Upper lobe of right lung (tissue), 1 donor: ENCODE data around the gene SHANK2. TPM values are rescaled to one million over a fixed set of nuclear protein-coding genes. Genes with fewer than 3 reads are reported as not detected.

Experiments
- ATAC-seq: fragments of 200-7000 bp; cut with Tn5 transposase; one replicate; pipeline ENCODE4 v1.9.1; 2020; ENCODE audit warnings: mild to moderate bottlenecking, moderate library complexity
- DNase-seq: peaks from one replicate; pipeline ENCODE4 v3.0.0-alpha.2; 2020
- H3K27ac ChIP-seq: fragments of 200-600 bp; one replicate; pipeline ENCODE4 v1.8.0; 2022
- H3K27me3 ChIP-seq: fragments of 200-600 bp; one replicate; pipeline ENCODE4 v1.8.0; 2022; ENCODE audit warnings: mild to moderate bottlenecking
- H3K36me3 ChIP-seq: fragments of 200-600 bp; one replicate; pipeline ENCODE4 v1.8.0; 2022
- H3K4me1 ChIP-seq: fragments of 200-600 bp; one replicate; pipeline ENCODE4 v1.8.0; 2022
- H3K4me3 ChIP-seq: fragments of 200-600 bp; one replicate; pipeline ENCODE4 v1.8.0; 2022; ENCODE audit warnings: mild to moderate bottlenecking
- H3K9me3 ChIP-seq: fragments of 200-600 bp; one replicate; pipeline ENCODE4 v1.8.0; 2022
- CTCF ChIP-seq: fragments of 200-600 bp; IDR thresholded peaks from one replicate; pipeline ENCODE4 v1.8.0; 2022; ENCODE audit warnings: antibody characterized with exemption
- intact Hi-C: fragments of 100-400 bp; cut with DNase I; formaldehyde crosslinking; loops from one replicate; pipeline ENCODE4 v1.11.0; 2022
- total RNA-seq: library from RNA; stranded (reverse); fragmentation: NEBNext Ultra II Directional; extraction: Animal tissue kit (Norgen Biotek cat#: 25700); gene quantifications from one replicate; pipeline ENCODE4 v1.2.1, GENCODE V29; 2021
- donor health status: DM: no; HTN: yes; CAD: no; lungs with severe emphysema.

The SHANK2 gene
- total RNA-seq, 1 donor from 2014 or later, result 62.5 TPM

- no peaks in the 10 kb centered on the region for H3K9me3 ChIP-seq
- no peak overlapping the region for H3K4me3 ChIP-seq
- H3K4me1 ChIP-seq, result no peaks in the 10 kb centered on the region
- TF ChIP-seq CTCF, result no peak
- no peak for ATAC-seq
- intact Hi-C loops, result no loop called here
- H3K36me3 ChIP-seq, result no peaks in the 10 kb centered on the region
- no peaks in the 10 kb centered on the region for H3K27me3 ChIP-seq
- H3K27ac ChIP-seq, result no peak overlapping the region
- peak; percentile 47 for DNase-seq
Measured at GRCh38 chr11:71298016-71298550, 45.7 kb upstream of the SHANK2 start.

GRCh38 chr11:71294846-71295600 is 42.6 kb upstream of the SHANK2 start:
- ATAC-seq, result no peak
- intact Hi-C loops, result no loop called here

DNA sequence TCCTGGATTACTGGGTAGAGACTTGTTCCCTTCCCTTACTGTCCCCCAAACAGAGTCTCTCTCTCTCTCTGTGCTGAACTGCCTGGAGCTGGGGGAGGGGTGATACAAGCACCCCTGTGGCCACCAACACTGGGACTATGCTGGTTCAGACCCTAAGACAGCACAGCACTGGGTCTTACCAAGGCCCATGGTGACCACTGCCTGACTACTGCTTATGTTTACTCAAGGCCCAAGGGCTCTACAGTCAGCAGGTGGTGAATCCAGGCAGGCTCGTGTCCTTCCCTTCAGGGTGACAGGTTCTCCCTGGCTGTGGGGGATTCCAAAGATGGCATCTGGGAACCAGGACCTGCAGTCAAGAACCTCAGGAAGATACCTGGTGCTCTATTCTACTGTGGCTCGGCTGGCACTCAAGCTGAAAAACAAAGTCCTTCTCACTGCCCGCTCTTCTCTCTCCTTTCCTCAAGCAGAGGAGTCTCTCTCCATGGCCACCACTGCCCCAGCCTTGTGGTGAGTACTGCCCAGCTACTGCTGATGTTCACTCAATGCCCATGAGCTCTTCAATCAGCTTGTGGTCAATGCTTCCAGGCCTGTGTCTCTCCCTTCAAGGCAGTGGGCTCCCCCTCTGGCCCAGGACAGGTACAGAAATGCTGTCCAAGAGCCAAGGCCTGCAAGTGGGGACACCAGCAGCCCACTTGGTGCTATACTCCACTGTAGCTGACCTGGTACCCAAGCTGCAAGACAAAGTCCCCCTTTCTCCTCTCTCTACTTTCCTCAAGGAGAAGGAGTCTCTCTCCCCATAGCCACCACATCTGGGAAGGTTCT is 41.8 kb upstream of the SHANK2 start:
- Histone ChIP-seq H3K4me3 (no peak overlapping the region), H3K36me3 (no peaks in the 10 kb centered on the region), H3K27me3 (no peaks in the 10 kb centered on the region), H3K27ac (no peak overlapping the region), H3K4me1 (no peaks in the 10 kb centered on the region), H3K9me3 (peaks cover 8% of the 10 kb centered on the region)
- no peak for TF ChIP-seq CTCF
- ATAC-seq (no peak), DNase-seq (peak; percentile 25)
- intact Hi-C loops, result no loop called here

More at GRCh38 chr11:71294846-71295600, 42.6 kb upstream of the SHANK2 start:
- H3K9me3 ChIP-seq, result peaks cover 4% of the 10 kb centered on the region
- no peaks in the 10 kb centered on the region for H3K4me1 ChIP-seq
- H3K27ac ChIP-seq, result no peak overlapping the region
- no peak overlapping the region for H3K4me3 ChIP-seq
- H3K27me3 ChIP-seq, result no peaks in the 10 kb centered on the region
- no peaks in the 10 kb centered on the region for H3K36me3 ChIP-seq
- no peak for DNase-seq
- TF ChIP-seq CTCF, result no peak

- no peak for TF ChIP-seq CTCF
- DNase-seq (peak; percentile 68), ATAC-seq (peak; percentile 80)
- Histone ChIP-seq H3K4me3 (no peak overlapping the region), H3K4me1 (peaks cover 4% of the 10 kb centered on the region), H3K9me3 (peaks cover 10% of the 10 kb centered on the region), H3K27ac (no peak overlapping the region), H3K36me3 (no peaks in the 10 kb centered on the region), H3K27me3 (no peaks in the 10 kb centered on the region)
- intact Hi-C loops, result no loop called here
Measured at GRCh38 chr11:71286701-71287643, 34.6 kb upstream of the SHANK2 start.

DNA sequence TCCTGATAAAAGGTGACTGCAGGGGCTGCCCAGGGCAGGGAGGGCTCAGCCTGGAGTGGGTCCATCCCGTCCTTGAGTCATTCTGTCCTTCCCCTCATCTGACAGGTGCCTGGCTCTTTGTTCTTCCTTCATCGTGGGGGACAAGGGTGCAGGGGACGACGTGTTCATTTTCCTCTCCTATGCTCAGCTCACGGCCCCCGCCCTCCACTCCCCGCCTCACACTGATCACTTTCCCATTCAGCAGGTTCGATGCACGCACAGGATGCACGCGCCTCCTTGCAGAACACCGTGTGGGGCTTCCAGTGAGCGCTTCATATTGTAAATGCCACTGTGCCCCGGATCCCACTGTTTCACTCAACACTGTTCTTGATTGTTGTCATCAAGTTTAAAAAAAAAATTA is 32.7 kb upstream of the SHANK2 start:
- Histone ChIP-seq H3K9me3 (peaks cover 6% of the 10 kb centered on the region), H3K4me3 (no peak overlapping the region), H3K4me1 (peaks cover 4% of the 10 kb centered on the region), H3K27me3 (no peaks in the 10 kb centered on the region), H3K36me3 (no peaks in the 10 kb centered on the region), H3K27ac (no peak overlapping the region)
- ATAC-seq (no peak), DNase-seq (no peak)
- intact Hi-C loops, result no loop called here
- TF ChIP-seq CTCF, result no peak
